GM23248 (cell line): ENCODE data around the gene CENPC.

Source experiments
- EZH2 ChIP-seq: fragments of 200-600 bp; sonication (generic); IDR thresholded peaks from 2 replicates; pipeline ENCODE4 v1.6.1; 2018; ENCODE audit warnings: antibody characterized with exemption, mild to moderate bottlenecking; ENCODE audit not compliant: insufficient read depth, poor library complexity, severe bottlenecking
- EZH2phosphoT487 ChIP-seq: fragments of 200-600 bp; sonication (generic); IDR thresholded peaks from 2 replicates; pipeline ENCODE4 v1.6.1; 2018; ENCODE audit warnings: antibody characterized with exemption, moderate library complexity, mild to moderate bottlenecking, low read depth; ENCODE audit not compliant: insufficient read depth

GRCh38 chr4:67522851-67523671, 22.2 kb downstream of the CENPC start:
- TF ChIP-seq EZH2phosphoT487 (no peak), EZH2 (no peak)
